Measurements from ENCODE around the gene ZDHHC18. TPM values are rescaled to one million over a fixed set of nuclear protein-coding genes. Genes with fewer than 3 reads are reported as not detected.
"Not testable (repeated sequence)": the region's sequence is repeated elsewhere in the genome, so short reads cannot be mapped to it uniquely, and the experiment has no call there.

ZDHHC18 gene
- total RNA-seq, 2 experiments from 2014 or later = 60.2 to 63.5 TPM

DNA sequence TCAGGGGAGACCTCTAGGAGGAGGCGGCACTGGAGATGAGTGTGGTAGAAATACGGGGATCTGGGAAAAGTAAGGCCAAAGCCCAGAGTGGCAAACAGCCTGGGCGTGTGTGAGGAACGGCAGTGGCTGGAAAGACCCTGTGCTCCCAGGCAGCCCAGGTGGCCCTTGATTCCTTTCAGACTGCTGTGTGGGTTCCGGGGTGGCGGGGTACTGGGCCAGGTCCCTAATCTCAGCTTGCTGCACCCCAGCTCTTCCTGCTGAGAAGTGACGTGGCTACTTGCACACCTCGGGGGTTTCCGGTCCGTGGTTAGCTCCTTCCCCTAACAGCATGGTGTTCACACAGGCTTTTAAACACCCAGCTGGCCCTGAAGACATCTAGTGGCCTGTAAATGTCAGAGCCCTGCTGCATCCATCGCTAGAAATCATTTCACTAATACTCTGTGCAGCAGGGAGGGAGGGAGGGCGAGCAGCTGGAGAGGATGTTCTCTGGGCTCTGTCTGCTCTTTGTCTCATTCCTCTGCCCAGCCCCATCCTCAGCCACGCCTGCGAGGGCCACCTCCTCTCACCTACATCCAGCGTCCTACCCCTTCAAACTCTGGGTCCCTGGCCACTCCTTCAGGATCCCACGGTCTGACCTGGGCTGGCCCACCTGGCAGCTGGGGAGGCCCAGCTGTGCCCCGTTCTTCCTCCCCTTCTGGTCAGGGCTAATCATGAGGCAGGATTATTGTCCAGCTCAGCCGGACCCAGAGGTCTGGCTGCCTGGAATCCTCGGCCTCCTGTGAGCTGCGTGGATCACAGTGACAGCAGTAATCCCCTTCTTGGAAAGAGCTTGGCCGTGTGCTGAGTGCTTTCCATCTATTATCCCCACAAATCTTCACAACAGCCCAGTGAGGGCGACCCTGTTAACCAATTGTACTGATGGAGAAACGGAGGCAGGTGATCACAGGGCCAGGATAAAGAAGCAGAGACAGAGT, 7.2 kb downstream of the ZDHHC18 start:
- intact Hi-C loops (cut with micrococcal nuclease) = loop anchor here (1.0 to 2.0 kb wide), 4 partner anchors 23 to 135 kb away; no protein-coding TSS in a partner anchor
- CTCF ChIA-PET = interaction anchor here (0.6 to 8.9 kb wide), 17 partner anchors 10 to 333 kb away, joined by 3 to 71 read pairs (median 4); partner anchors contain the start of genes GPN2 and PIGV
- Mint-ChIP-seq H3K27me3 (no peaks in the 10 kb centered on the region), H3K27ac (peak overlapping the region; percentile 100), H3K4me3 (peak overlapping the region; percentile 72), H3K36me3 (peaks cover 59% of the 10 kb centered on the region), H3K4me1 (ENCODE audit: low read depth) (peaks cover 78% of the 10 kb centered on the region), H3K9me3 (no peaks in the 10 kb centered on the region)
- DNase-seq = peak; percentile 93
- POLR2A ChIA-PET = interaction anchor here (0.6 to 1.5 kb wide), 7 partner anchors 16 to 251 kb away, joined by 3 to 6 read pairs (median 4); partner anchors contain the start of gene PIGV

DNA sequence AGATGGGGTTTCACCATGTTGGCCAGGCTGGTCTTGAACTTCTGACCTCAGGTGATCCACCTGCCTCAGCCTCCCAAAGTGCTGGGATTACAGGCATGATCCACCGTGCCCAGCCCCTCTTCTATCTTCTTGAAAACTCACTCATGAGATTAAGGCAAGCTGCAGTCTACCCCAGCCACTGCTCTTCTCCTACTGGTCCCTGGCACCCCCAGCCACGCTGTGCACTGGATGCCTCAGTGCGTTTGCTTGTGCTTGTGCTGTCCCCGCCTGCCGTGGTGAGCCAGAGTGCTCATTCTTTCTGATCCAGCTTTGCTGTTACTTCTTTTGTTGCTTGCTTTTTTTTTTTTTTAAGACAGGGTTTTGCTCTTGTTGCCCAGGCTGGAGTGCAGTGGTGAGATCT, 11.2 kb downstream of the ZDHHC18 start:
- intact Hi-C loops (cut with micrococcal nuclease); H3K27me3 Mint-ChIP-seq; DNase-seq; H3K9me3 Mint-ChIP-seq; H3K4me3 Mint-ChIP-seq: not testable (repeated sequence)
- Mint-ChIP-seq H3K36me3 (peaks cover 63% of the 10 kb centered on the region), H3K4me1 (ENCODE audit: low read depth) (peaks cover 60% of the 10 kb centered on the region), H3K27ac (peak overlapping the region; percentile 90)
- CTCF ChIA-PET = interaction anchor here (0.6 to 2.7 kb wide), 7 partner anchors 9 to 260 kb away, joined by 3 to 11 read pairs (median 4); no protein-coding TSS in a partner anchor
- POLR2A ChIA-PET = interaction anchor here (1.4 to 1.8 kb wide), 3 partner anchors 9 to 27 kb away, joined by 3 to 7 read pairs (median 6); no protein-coding TSS in a partner anchor

DNA sequence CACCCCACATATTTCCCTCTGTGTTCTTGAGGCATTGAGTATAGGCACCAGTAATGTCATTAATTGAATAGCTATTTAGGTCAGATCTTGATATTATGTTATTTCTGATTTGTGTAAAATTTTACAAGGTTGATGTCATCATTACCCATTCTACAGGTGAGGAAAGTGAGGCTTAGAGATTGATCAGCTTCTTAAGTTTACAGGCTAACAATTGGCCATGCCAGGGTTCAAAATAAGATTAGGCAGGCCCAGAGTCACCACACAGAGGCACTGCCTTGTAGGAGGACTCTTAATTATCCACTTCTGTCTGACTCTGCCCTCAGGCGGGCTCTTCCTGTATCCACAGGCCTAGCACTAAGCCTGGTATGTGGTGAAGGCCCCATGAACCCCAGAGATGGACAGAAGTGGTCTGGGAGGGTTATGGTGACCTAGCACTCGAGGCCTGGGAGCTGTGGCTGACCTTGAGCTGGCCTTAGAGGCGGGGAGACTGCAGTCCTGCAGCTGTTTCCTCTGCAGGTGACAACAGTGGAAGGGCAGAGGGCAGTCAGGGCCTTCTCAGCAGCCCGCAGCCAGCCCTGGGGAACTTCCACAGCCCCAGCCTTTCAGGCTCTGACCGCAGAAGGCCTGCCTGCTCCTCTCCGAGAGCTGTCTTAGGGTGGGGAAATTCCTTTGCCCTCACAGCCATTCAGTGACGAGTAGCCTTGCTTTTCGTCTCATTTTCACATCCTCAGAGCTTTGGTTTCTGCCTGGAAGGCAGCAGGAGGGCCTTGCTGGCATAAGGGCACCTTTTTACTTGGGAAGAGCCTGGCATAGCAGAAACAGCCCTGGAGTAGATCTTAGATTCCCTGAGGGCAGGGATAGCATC, 12.2 kb downstream of the ZDHHC18 start:
- H3K36me3 Mint-ChIP-seq = peaks cover 56% of the 10 kb centered on the region
- peak overlapping the region; percentile 90 for H3K27ac Mint-ChIP-seq

DNA sequence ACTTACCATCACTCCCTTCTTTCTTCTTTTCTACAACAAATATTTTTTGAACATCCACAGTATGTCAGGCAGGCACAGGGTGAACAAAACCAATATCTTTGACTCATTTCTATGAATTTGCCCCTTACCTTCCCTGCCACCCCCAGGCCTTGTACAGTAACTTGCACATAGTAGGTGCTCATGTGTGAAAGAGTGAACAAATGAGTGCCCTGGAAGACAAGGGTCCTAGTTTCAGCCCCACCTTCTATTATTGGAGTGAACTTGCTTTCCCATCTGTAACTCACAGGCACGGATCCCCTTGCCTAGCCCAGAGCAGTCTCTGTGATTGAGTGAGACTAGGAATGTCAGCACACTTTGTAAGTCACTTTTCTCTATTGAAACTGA, 12.8 kb downstream of the ZDHHC18 start:
- POLR2A ChIA-PET = interaction anchor here (0.7 to 1.8 kb wide), 6 partner anchors 11 to 51 kb away, joined by 3 to 7 read pairs (median 4); no protein-coding TSS in a partner anchor
- Mint-ChIP-seq H3K4me3 (no peak overlapping the region), H3K9me3 (no peaks in the 10 kb centered on the region), H3K36me3 (peaks cover 54% of the 10 kb centered on the region), H3K27ac (peak overlapping the region; percentile 90), H3K27me3 (no peaks in the 10 kb centered on the region), H3K4me1 (ENCODE audit: low read depth) (peaks cover 51% of the 10 kb centered on the region)
- intact Hi-C loops (cut with micrococcal nuclease) = no loop called here
- DNase-seq = no peak
- CTCF ChIA-PET = interaction anchor here (0.9 to 2.7 kb wide), 10 partner anchors 11 to 237 kb away, joined by 3 to 11 read pairs (median 4); no protein-coding TSS in a partner anchor

More for the DNA sequence above, 12.2 kb downstream of the ZDHHC18 start:
- POLR2A ChIA-PET = interaction anchor here (0.7 to 1.8 kb wide), 7 partner anchors 10 to 50 kb away, joined by 3 to 7 read pairs (median 5); no protein-coding TSS in a partner anchor
- H3K4me1 Mint-ChIP-seq (ENCODE audit: low read depth) = peaks cover 51% of the 10 kb centered on the region
- no peaks in the 10 kb centered on the region for H3K27me3 Mint-ChIP-seq
- CTCF ChIA-PET = interaction anchor here (0.8 to 2.7 kb wide), 12 partner anchors 11 to 236 kb away, joined by 3 to 11 read pairs (median 4); no protein-coding TSS in a partner anchor
- H3K9me3 Mint-ChIP-seq = no peaks in the 10 kb centered on the region
- peak; percentile 88 for DNase-seq
- intact Hi-C loops (cut with micrococcal nuclease) = no loop called here
- H3K4me3 Mint-ChIP-seq = peak overlapping the region; percentile 12

DNA sequence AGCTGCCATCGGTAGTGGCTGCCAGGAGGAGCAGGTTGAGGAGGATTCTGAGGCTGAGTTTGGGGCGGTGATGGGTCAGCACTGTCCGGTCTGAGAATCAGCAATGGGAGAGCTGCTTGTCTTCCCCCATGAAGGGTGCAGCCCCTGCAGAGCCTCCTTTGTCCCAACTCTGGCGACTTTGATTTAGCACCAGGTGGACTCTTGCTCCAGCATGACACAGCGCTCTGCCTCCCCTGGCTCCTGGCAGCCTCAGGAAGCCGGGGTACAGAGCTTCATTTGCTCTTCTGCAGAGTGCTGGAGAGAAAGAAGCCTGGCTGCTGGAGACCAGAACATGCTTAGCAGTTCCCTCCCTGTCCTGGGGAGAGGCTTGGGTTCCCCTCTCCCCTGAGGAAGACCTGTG, 13.3 kb downstream of the ZDHHC18 start:
- Mint-ChIP-seq H3K4me1 (ENCODE audit: low read depth) (peaks cover 50% of the 10 kb centered on the region), H3K4me3 (no peak overlapping the region), H3K27me3 (no peaks in the 10 kb centered on the region), H3K36me3 (peaks cover 52% of the 10 kb centered on the region), H3K27ac (peak overlapping the region; percentile 90), H3K9me3 (no peaks in the 10 kb centered on the region)
- DNase-seq = no peak
- intact Hi-C loops (cut with micrococcal nuclease) = no loop called here
- CTCF ChIA-PET = interaction anchor here (2.1 kb wide), 1 partner anchor 51 kb away, joined by 10 read pairs; no protein-coding TSS in a partner anchor
- POLR2A ChIA-PET = interaction anchor here (1.1 to 1.5 kb wide), 4 partner anchors 10 to 70 kb away, joined by 3 to 5 read pairs (median 4); no protein-coding TSS in a partner anchor

DNA sequence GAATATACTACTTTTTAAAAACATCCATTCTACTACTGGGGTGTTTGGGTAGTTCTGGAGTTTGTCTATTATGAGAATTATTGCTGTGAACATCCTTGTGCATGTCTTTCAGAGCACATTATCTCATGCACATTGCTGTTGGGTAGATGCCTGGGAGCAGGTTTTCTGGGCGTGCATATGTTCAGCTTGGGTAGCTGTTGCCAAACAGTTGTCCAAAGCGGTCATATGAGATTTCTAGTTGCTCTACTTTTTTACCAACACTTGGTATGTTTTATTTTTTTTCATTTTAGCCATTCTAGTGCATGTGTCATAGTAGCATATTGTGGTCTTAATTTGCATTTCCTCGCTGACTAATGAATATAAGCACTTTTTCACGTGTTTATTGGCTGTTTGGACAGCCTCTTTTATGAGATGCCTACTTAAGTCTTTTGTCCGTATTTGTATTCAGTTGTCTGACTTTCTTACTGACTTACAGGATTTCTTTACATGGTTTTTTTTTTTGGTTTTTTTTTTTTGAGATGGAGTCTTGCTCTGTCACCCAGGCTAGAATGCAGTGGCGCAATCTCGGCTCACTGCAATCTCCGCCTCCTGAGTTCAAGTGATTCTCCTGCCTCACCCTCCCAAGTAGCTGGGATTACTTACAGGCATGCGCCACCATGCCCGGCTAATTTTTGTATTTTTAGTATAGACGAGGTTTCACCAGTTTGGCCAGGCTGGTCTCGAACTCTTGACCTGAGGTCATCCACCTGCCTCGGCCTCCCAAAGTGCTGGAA, 18.1 kb downstream of the ZDHHC18 start:
- no peak for DNase-seq
- H3K27me3 Mint-ChIP-seq = no peaks in the 10 kb centered on the region
- H3K4me1 Mint-ChIP-seq (ENCODE audit: low read depth) = peaks cover 31% of the 10 kb centered on the region
- H3K27ac Mint-ChIP-seq = peak overlapping the region; percentile 54
- POLR2A ChIA-PET = interaction anchor here (1.0 kb wide), 1 partner anchor 10 kb away, joined by 3 read pairs; no protein-coding TSS in a partner anchor
- CTCF ChIA-PET = interaction anchor here (0.6 to 1.9 kb wide), 3 partner anchors 12 to 20 kb away, joined by 3 to 5 read pairs (median 3); no protein-coding TSS in a partner anchor
- no peaks in the 10 kb centered on the region for H3K9me3 Mint-ChIP-seq
- intact Hi-C loops (cut with micrococcal nuclease) = no loop called here
- H3K36me3 Mint-ChIP-seq = peaks cover 44% of the 10 kb centered on the region
- no peak overlapping the region for H3K4me3 Mint-ChIP-seq

DNA sequence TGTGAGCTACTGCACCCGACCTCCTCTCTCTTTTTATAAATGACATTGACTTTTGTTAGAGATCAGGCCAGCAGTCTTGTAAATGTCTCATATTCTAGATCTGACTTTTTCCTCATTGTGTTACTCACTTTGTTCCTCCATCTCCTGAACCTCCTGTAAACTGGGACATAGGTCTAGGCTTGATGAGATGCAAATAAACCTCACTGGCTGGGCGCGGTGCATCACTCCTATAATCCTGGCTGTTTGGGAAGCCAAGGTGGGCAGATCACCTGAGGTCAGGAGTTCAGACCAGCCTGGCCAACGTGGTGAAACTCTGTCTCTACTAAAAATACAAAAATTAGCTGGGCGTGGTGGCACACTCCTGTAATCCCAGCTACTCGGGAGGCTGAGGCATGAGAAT, 21.3 kb downstream of the ZDHHC18 start:
- POLR2A ChIA-PET; H3K9me3 Mint-ChIP-seq; DNase-seq; intact Hi-C loops (cut with micrococcal nuclease); H3K4me3 Mint-ChIP-seq; CTCF ChIA-PET; H3K27ac Mint-ChIP-seq; H3K27me3 Mint-ChIP-seq: not testable (repeated sequence)
- Mint-ChIP-seq H3K4me1 (ENCODE audit: low read depth) (peaks cover 23% of the 10 kb centered on the region), H3K36me3 (peaks cover 59% of the 10 kb centered on the region)

DNA sequence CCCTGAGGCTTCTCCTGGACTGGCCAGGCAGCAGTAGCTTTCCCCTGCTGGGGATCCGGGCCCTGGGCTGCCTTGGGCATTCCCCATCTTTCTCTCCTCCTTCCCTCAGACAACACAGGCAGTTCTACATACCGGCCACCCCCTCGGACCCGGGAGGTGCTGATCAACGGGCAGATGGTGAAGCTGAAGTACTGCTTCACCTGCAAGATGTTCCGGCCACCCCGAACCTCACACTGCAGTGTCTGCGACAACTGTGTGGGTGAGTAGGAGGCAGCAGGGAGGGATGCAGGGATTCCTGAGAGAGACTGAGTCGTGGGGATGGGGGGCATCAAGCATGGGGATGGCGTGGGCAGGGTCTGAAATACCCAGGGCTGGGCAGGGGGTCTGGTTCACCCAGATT, 22.0 kb downstream of the ZDHHC18 start:
- H3K27me3 Mint-ChIP-seq = no peaks in the 10 kb centered on the region
- H3K4me3 Mint-ChIP-seq = no peak overlapping the region
- intact Hi-C loops (cut with micrococcal nuclease) = no loop called here
- ChIA-PET POLR2A (interaction anchor here (1.1 kb wide), 1 partner anchor 10 kb away, joined by 4 read pairs; no protein-coding TSS in a partner anchor), CTCF (interaction anchor here (1.0 to 1.2 kb wide), 2 partner anchors 29 to 38 kb away, joined by 3 read pairs; no protein-coding TSS in a partner anchor)
- H3K9me3 Mint-ChIP-seq = no peaks in the 10 kb centered on the region
- no peak for DNase-seq
- H3K27ac Mint-ChIP-seq = peak overlapping the region; percentile 33
- H3K4me1 Mint-ChIP-seq (ENCODE audit: low read depth) = peaks cover 23% of the 10 kb centered on the region
- H3K36me3 Mint-ChIP-seq = peaks cover 66% of the 10 kb centered on the region

DNA sequence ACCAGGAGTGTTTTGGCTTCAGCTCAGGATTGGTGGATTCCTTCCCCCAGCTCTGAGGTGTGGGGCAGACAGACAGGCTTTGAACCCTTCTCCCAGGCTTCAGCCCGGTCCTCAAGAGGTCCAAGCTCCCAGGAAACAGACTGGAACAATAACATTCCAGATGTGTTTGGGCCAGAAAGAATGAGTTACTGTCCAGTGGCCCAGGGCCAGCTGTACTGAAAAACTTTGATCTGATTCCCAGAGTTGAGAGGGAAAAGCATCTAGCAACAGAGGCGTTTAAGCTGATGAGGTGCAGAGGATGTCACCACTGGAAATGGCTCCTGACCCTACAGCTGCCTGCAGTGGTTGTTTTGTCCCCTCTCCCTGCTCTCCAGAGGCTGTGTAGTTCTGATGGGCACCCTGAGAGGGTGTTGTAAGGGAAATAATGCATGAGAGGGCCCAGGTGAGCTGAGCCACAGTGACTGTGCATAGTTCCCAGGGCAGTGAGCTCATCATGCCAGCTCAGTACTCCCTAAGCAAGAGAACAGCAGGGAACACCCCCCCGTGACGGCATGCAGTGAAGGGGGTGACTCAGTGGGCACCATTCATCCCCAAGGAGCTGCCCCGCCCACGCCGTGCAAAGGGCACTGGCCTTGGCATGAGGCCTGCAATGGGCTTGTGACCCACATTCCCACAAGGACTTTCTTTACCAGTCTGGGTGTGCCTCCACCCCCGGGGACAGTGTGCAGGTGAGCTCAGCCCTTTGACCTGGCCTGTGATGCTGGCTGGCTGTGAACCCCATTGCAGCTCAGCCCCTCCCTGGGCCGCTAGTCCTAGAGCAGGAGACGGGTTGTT, 22.7 kb downstream of the ZDHHC18 start:
- ChIA-PET POLR2A (interaction anchor here (0.9 to 1.5 kb wide), 4 partner anchors 9 to 12 kb away, joined by 3 to 5 read pairs (median 4); no protein-coding TSS in a partner anchor), CTCF (interaction anchor here (1.0 to 1.2 kb wide), 2 partner anchors 29 to 38 kb away, joined by 3 read pairs; no protein-coding TSS in a partner anchor)
- Mint-ChIP-seq H3K36me3 (peaks cover 67% of the 10 kb centered on the region), H3K9me3 (no peaks in the 10 kb centered on the region), H3K4me1 (ENCODE audit: low read depth) (peaks cover 18% of the 10 kb centered on the region), H3K27me3 (no peaks in the 10 kb centered on the region), H3K27ac (no peak overlapping the region), H3K4me3 (no peak overlapping the region)
- peak; percentile 26 for DNase-seq
- intact Hi-C loops (cut with micrococcal nuclease) = no loop called here

DNA sequence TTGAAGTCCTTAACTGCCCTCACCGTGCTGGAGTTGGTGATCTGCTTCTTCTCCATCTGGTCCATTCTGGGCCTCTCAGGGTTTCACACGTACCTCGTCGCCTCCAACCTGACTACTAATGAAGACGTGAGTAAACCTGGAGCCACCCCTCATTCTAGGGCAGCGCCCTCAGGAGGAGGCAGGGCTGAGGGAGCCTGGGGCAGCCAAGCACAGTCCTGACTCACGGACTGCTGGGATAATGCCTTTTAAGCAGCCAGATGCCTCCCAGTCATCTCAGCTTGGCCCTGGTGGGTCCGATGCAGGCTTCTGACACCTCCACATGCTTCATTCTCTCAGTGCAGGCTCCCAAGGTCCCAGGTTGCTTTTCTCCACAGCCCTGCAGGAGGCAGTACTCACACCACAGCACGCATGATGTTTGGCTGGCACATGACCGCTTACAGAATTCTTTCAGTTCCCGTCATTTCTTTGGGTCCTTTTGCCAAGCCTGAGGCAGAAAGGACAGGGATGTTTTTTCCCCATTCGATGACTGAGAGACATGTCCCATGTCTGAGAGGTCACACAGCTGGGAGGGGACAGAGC, 24.7 kb downstream of the ZDHHC18 start:
- H3K4me1 Mint-ChIP-seq (ENCODE audit: low read depth) = peaks cover 7% of the 10 kb centered on the region
- H3K4me3 Mint-ChIP-seq = no peak overlapping the region
- no peak for DNase-seq
- no peak overlapping the region for H3K27ac Mint-ChIP-seq
- no peaks in the 10 kb centered on the region for H3K27me3 Mint-ChIP-seq
- CTCF ChIA-PET = interaction anchor here (0.7 to 1.5 kb wide), 4 partner anchors 11 to 26 kb away, joined by 3 to 4 read pairs (median 4); no protein-coding TSS in a partner anchor
- no peaks in the 10 kb centered on the region for H3K9me3 Mint-ChIP-seq
- intact Hi-C loops (cut with micrococcal nuclease) = no loop called here
- POLR2A ChIA-PET = no interaction called here
- peaks cover 71% of the 10 kb centered on the region for H3K36me3 Mint-ChIP-seq
